ENCODE results near the gene FCMR. TPM values are rescaled to one million over a fixed set of nuclear protein-coding genes. Genes with fewer than 3 reads are reported as not detected.

Gene FCMR
- polyA plus RNA-seq, 1 experiment, result 1.1 TPM

GRCh38 chr1:206946261-206946660, 24.5 kb upstream of the FCMR start, which contains the start of gene PIGR:
PIGR (minus strand) TSS chr1:206946466; CDS start chr1:206940531, 5,935 bp downstream.
- no peaks in the 10 kb centered on the region; the same call in 1 of the 2 replicates for H3K9me3 ChIP-seq (ENCODE audit: control insufficient read depth, insufficient read depth, low read length)
- CTCF ChIA-PET, result interaction anchor here (1.0 kb wide), 1 partner anchor 34 kb away, joined by 4 read pairs; no protein-coding TSS in a partner anchor
- POLR2A ChIA-PET, result no interaction called here

GRCh38 chr1:206945779-206946178, 24.0 kb upstream of the FCMR start:
- POLR2A ChIA-PET, result no interaction called here
- H3K4me3 ChIP-seq (ENCODE audit: low read depth, low read length), result no peak overlapping the region
- TF ChIP-seq CTCF (IDR thresholded peaks at IDR 0.05; ENCODE audit: low read depth, low read length), result no peak
- H3K27me3 ChIP-seq (ENCODE audit: control insufficient read depth, insufficient read depth, low read length), result peaks cover 63% of the 10 kb centered on the region
- DNase-seq (ENCODE audit: low read depth, low spot score), result no peak
- CTCF ChIA-PET, result interaction anchor here (1.0 kb wide), 1 partner anchor 33 kb away, joined by 4 read pairs; no protein-coding TSS in a partner anchor
- no peaks in the 10 kb centered on the region; the same call in 1 of the 2 replicates for H3K9me3 ChIP-seq (ENCODE audit: control insufficient read depth, insufficient read depth, low read length)
- no peak overlapping the region for H3K27ac ChIP-seq (ENCODE audit: low read depth, low read length)

More at GRCh38 chr1:206946261-206946660, 24.5 kb upstream of the FCMR start, which contains the start of gene PIGR:
- Histone ChIP-seq H3K27me3 (ENCODE audit: control insufficient read depth, insufficient read depth, low read length) (peaks cover 60% of the 10 kb centered on the region), H3K4me3 (ENCODE audit: low read depth, low read length) (no peak within 1 kb of the TSS), H3K27ac (ENCODE audit: low read depth, low read length) (no peak within 1 kb of the TSS)
- DNase-seq (ENCODE audit: low read depth, low spot score), result no peak
- no peak for TF ChIP-seq CTCF (IDR thresholded peaks at IDR 0.05; ENCODE audit: low read depth, low read length)

- ChIA-PET CTCF (no interaction called here), POLR2A (no interaction called here)
- DNase-seq (ENCODE audit: low read depth, low spot score), result no peak
- H3K27me3 ChIP-seq (ENCODE audit: control insufficient read depth, insufficient read depth, low read length), result peaks cover 62% of the 10 kb centered on the region
- TF ChIP-seq CTCF (IDR thresholded peaks at IDR 0.05; ENCODE audit: low read depth, low read length), result no peak
- no peaks in the 10 kb centered on the region; the same call in 1 of the 2 replicates for H3K9me3 ChIP-seq (ENCODE audit: control insufficient read depth, insufficient read depth, low read length)
- no peak overlapping the region for H3K27ac ChIP-seq (ENCODE audit: low read depth, low read length)
- no peak overlapping the region for H3K4me3 ChIP-seq (ENCODE audit: low read depth, low read length)
Observed at GRCh38 chr1:206944703-206945102, 23.0 kb upstream of the FCMR start.

- H3K9me3 ChIP-seq (ENCODE audit: control insufficient read depth, insufficient read depth, low read length), result no peaks in the 10 kb centered on the region
- CTCF ChIA-PET, result interaction anchor here (0.9 kb wide), 1 partner anchor 8 kb away, joined by 3 read pairs; no protein-coding TSS in a partner anchor
- peaks cover 57% of the 10 kb centered on the region for H3K27me3 ChIP-seq (ENCODE audit: control insufficient read depth, insufficient read depth, low read length)
- H3K27ac ChIP-seq (ENCODE audit: low read depth, low read length), result no peak overlapping the region
- POLR2A ChIA-PET, result no interaction called here
- TF ChIP-seq CTCF (IDR thresholded peaks at IDR 0.05; ENCODE audit: low read depth, low read length), result no peak
- no peak for DNase-seq (ENCODE audit: low read depth, low spot score)
- H3K4me3 ChIP-seq (ENCODE audit: low read depth, low read length), result no peak overlapping the region
Observed at GRCh38 chr1:206941766-206942418, 20.2 kb upstream of the FCMR start.

- Histone ChIP-seq H3K27ac (ENCODE audit: low read depth, low read length) (no peak overlapping the region), H3K27me3 (ENCODE audit: control insufficient read depth, insufficient read depth, low read length) (peaks cover 56% of the 10 kb centered on the region), H3K4me3 (ENCODE audit: low read depth, low read length) (no peak overlapping the region), H3K9me3 (ENCODE audit: control insufficient read depth, insufficient read depth, low read length) (no peaks in the 10 kb centered on the region; the same call in 1 of the 2 replicates)
- no peak for DNase-seq (ENCODE audit: low read depth, low spot score)
- TF ChIP-seq CTCF (IDR thresholded peaks at IDR 0.05; ENCODE audit: low read depth, low read length), result no peak
- ChIA-PET CTCF (no interaction called here), POLR2A (no interaction called here)
Observed at GRCh38 chr1:206940588-206940936, 18.8 kb upstream of the FCMR start.

All from AG04450 (cell line).